Parathyroid adenoma (tissue), 2 donors: ENCODE results near the gene APBA1.

Experiments
- H2AFZ ChIP-seq: fragments of 300-600 bp; sonication (generic); one replicate; pipeline ENCODE4 v1.7.0; 2017; ENCODE audit warnings: antibody characterized with exemption, mild to moderate bottlenecking
- H3K27ac ChIP-seq: fragments of 300-600 bp; sonication (generic); one replicate; pipeline ENCODE4 v1.7.0; 2017
- H3K27me3 ChIP-seq: fragments of 300-600 bp; sonication (generic); one replicate; pipeline ENCODE4 v1.7.0; 2017; ENCODE audit warnings: low read length; ENCODE audit not compliant: control insufficient read depth, insufficient read depth
- H3K36me3 ChIP-seq: fragments of 300-600 bp; sonication (generic); one replicate; pipeline ENCODE4 v1.7.0; 2017; ENCODE audit warnings: low read length; ENCODE audit not compliant: control insufficient read depth, insufficient read depth
- H3K4me1 ChIP-seq: fragments of 300-600 bp; sonication (generic); one replicate; pipeline ENCODE4 v1.7.0; 2017; ENCODE audit warnings: control low read depth
- H3K4me2 ChIP-seq: fragments of 300-600 bp; sonication (generic); one replicate; pipeline ENCODE4 v1.7.0; 2017; ENCODE audit warnings: low read length
- H3K4me3 ChIP-seq: fragments of 300-600 bp; sonication (generic); one replicate; pipeline ENCODE4 v1.7.0; 2017; ENCODE audit warnings: low read depth, low read length
- H3K79me2 ChIP-seq: fragments of 300-600 bp; sonication (generic); one replicate; pipeline ENCODE4 v1.7.0; 2017; ENCODE audit warnings: control low read depth
- H3K9ac ChIP-seq: fragments of 300-600 bp; sonication (generic); one replicate; pipeline ENCODE4 v1.7.0; 2017; ENCODE audit warnings: mild to moderate bottlenecking
- H3K9me3 ChIP-seq: fragments of 300-600 bp; sonication (generic); one replicate; pipeline ENCODE4 v1.7.0; 2017; ENCODE audit warnings: low read length; ENCODE audit not compliant: control insufficient read depth
- TF ChIP-seq, protein P1 (sequence below): fragments of 300-600 bp; sonication (generic); IDR thresholded peaks from one replicate; pipeline ENCODE4 v1.7.0; 2017; ENCODE audit warnings: antibody characterized with exemption, mild to moderate bottlenecking
- donor health status: primary hyperparathyroidism.

APBA1 gene

DNA sequence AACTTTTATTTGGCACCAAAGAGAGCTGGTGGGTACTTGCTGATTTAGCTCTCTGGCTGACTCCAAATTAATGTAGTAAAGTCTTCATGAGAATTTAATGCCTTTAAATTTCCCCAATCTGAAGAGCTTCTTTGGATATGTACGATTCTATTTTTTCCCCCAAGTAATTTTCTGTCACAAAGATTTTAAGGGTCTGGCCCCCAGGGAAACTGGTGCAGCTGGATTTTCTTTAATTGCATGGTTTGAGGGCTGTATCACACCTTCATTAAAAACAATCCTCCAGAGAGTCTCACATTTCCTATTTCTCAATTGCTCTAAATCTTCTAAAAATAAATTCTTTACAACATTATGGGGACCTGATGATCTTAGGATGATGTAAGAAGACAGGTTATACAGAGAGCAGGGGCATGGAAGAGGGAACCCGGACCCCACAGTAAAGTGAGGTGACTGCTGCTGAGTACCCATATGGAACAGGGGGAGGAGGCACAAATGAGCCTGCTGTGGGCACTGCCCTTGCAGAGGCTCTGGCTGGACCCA, 188.2 kb downstream of the APBA1 start:
- no peaks in the 10 kb centered on the region for H3K79me2 ChIP-seq
- no peak overlapping the region for H3K9ac ChIP-seq
- TF ChIP-seq, protein P1, sequence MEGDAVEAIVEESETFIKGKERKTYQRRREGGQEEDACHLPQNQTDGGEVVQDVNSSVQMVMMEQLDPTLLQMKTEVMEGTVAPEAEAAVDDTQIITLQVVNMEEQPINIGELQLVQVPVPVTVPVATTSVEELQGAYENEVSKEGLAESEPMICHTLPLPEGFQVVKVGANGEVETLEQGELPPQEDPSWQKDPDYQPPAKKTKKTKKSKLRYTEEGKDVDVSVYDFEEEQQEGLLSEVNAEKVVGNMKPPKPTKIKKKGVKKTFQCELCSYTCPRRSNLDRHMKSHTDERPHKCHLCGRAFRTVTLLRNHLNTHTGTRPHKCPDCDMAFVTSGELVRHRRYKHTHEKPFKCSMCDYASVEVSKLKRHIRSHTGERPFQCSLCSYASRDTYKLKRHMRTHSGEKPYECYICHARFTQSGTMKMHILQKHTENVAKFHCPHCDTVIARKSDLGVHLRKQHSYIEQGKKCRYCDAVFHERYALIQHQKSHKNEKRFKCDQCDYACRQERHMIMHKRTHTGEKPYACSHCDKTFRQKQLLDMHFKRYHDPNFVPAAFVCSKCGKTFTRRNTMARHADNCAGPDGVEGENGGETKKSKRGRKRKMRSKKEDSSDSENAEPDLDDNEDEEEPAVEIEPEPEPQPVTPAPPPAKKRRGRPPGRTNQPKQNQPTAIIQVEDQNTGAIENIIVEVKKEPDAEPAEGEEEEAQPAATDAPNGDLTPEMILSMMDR = no peak

DNA sequence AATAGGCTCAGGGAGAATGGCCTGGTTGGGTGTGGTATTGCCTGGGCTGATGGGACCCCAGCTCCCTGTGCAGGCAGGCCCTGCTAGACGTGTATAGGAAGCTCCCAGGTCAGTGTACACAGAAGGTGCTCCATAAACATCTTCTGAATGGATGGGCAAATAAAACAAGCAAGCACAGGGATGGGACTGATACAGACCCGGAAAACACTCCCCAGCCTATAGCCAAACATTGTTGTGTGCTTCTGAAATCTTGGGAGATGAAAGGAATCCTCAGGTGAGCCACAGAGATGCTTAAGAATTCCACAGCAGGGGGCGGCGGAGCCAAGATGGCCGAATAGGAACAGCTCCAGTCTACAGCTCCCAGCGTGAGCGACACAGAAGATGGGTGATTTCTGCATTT, 195.4 kb downstream of the APBA1 start:
- no peak overlapping the region for H2AFZ ChIP-seq
- no peak overlapping the region for H3K4me3 ChIP-seq
- H3K4me2 ChIP-seq = no peak overlapping the region
- no peaks in the 10 kb centered on the region for H3K79me2 ChIP-seq
- no peak overlapping the region for H3K27ac ChIP-seq
- H3K9ac ChIP-seq = no peak overlapping the region
- no peaks in the 10 kb centered on the region for H3K36me3 ChIP-seq
- TF ChIP-seq, protein P1 = no peak
- H3K27me3 ChIP-seq = no peaks in the 10 kb centered on the region
- no peaks in the 10 kb centered on the region for H3K4me1 ChIP-seq
- no peaks in the 10 kb centered on the region for H3K9me3 ChIP-seq

More for the DNA sequence above, 188.2 kb downstream of the APBA1 start:
- no peaks in the 10 kb centered on the region for H3K27me3 ChIP-seq
- H3K4me2 ChIP-seq = no peak overlapping the region
- no peak overlapping the region for H2AFZ ChIP-seq
- H3K36me3 ChIP-seq = no peaks in the 10 kb centered on the region
- H3K27ac ChIP-seq = no peak overlapping the region
- H3K9me3 ChIP-seq = no peaks in the 10 kb centered on the region
- no peaks in the 10 kb centered on the region for H3K4me1 ChIP-seq
- no peak overlapping the region for H3K4me3 ChIP-seq

DNA sequence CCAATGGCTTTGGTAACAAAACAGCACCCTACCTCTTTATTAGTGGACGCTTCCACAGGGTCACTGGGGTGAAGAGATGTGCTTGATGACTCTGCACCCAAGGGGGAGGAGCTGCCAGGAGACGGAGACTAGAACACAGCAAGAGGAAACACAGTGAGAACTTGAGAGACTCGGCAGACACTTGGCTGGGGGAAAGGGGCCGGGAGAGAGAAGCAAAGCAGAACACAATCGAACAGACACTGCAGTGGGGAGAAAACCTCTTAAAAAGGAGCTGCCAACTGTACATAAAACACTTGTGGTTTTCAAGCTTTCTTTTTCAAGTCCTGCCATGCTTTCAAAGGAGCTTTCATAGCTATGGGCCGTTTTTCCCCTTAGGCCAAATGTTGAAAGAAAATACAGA, 196.2 kb downstream of the APBA1 start:
- Histone ChIP-seq H2AFZ (no peak overlapping the region), H3K4me2 (no peak overlapping the region), H3K27me3 (no peaks in the 10 kb centered on the region), H3K9ac (no peak overlapping the region), H3K4me3 (no peak overlapping the region), H3K4me1 (no peaks in the 10 kb centered on the region), H3K36me3 (no peaks in the 10 kb centered on the region), H3K9me3 (no peaks in the 10 kb centered on the region), H3K79me2 (no peaks in the 10 kb centered on the region), H3K27ac (no peak overlapping the region)
- TF ChIP-seq, protein P1 = no peak

DNA sequence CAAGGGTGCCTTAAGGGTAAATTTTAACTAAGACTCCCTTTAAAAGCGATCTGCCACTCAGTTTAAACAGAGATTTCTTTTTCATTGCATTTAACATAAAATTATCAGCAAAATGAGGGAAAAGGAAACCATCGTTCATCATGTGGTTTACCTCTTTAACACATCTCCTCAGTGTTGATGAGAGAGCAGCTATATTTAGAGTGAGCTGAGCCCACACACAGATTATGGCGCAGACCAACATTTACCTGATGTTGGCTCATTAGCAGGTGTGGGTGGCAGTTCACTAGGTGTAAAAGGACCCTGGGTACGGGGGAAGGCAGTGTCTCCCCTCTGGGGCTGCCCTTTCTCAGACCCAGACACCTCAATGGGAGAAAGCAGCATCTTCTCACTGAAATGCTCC, 197.3 kb downstream of the APBA1 start:
- H2AFZ ChIP-seq = no peak overlapping the region
- no peak overlapping the region for H3K27ac ChIP-seq
- no peaks in the 10 kb centered on the region for H3K79me2 ChIP-seq
- no peak overlapping the region for H3K9ac ChIP-seq
- H3K9me3 ChIP-seq = no peaks in the 10 kb centered on the region
- no peaks in the 10 kb centered on the region for H3K4me1 ChIP-seq
- no peak overlapping the region for H3K4me3 ChIP-seq
- no peaks in the 10 kb centered on the region for H3K36me3 ChIP-seq
- TF ChIP-seq, protein P1 = no peak
- H3K4me2 ChIP-seq = no peak overlapping the region
- H3K27me3 ChIP-seq = no peaks in the 10 kb centered on the region

DNA sequence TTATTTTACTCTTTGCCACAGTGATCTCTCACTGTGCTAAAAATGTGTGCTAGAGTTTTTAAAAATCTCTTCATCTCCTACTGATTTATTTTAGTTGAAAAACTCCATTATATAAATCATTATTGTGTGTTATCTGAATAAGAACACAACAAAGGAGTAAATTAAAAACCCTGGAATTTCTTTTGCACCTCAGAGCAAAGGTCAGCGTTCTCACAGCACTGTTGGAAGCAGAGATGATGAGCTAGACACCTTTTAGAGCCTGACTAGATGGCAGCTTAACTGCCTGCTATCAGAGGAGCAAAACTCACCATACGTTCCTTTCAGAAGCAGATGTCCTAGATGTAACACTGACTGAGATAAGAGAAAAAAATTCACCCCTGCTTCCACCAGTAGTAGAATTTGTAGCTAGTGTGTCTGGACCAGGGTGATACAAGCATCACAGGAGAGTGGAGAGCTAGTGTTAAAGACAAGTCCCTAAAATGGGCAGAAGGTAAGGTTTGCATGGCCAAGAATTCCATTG, 200.0 kb downstream of the APBA1 start:
- H3K9me3 ChIP-seq = no peaks in the 10 kb centered on the region
- no peak overlapping the region for H3K27ac ChIP-seq
- no peaks in the 10 kb centered on the region for H3K4me1 ChIP-seq
- H3K9ac ChIP-seq = no peak overlapping the region
- H2AFZ ChIP-seq = no peak overlapping the region
- H3K4me2 ChIP-seq = no peak overlapping the region
- no peaks in the 10 kb centered on the region for H3K27me3 ChIP-seq
- H3K79me2 ChIP-seq = no peaks in the 10 kb centered on the region
- H3K4me3 ChIP-seq = no peak overlapping the region
- H3K36me3 ChIP-seq = no peaks in the 10 kb centered on the region
- TF ChIP-seq, protein P1 = no peak
